ENCODE data around the gene SH3BP2. TPM values are rescaled to one million over a fixed set of nuclear protein-coding genes. Genes with fewer than 3 reads are reported as not detected.
A peak's percentile ranks its signal among the peaks of the same experiment; 100 is the strongest.

The SH3BP2 gene
- total RNA-seq, 1 donor from 2014 or later: 85.3 TPM

DNA sequence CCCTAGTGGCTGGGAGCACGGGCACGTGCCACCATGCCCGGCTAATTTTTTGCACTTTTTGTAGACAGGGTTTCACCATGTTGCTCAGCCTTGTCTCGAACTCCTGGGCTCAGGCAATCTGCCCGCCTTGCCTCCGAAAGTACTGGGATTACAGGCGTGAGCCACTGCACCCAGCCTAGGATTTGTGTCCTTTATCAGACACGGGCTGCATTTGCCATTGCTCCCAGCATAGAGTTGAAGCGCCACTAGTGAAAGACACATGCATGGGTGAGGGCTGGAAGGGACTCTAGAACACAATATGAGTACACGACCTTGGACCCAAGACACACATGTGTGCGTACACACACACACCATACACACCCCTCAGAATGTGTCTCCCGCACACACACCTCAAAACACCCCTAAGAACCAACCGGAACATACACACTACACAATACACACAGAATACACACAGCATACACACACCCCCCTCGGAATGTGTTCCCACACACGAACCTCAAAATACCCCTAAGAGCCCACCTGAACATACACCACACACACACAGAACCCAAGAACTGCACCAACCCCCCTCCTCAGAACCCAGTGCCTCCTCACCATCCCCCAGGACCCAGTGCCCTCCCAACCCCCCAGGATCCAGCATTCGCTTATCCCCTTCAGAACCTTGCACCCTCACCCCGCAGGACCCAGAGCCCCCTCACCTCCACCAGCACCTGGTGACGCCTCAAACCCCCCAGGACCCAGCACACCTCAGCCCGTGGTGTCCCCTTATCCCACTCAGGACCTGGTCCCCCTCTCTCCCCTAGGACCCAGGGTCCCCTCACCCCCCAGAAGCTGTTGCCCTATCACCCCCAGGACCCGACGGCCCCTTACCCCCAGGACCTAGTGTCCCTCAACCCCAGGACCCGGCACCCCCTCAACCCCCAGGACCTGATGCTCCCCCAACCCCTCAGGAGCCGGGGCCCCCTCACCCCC is 37.8 kb upstream of the SH3BP2 start:
- DNase-seq: no peak
- H3K27me3 Mint-ChIP-seq (ENCODE audit: unreplicated experiment): no peaks in the 10 kb centered on the region
- H3K27ac Mint-ChIP-seq (ENCODE audit: unreplicated experiment): peak overlapping the region; percentile 9

DNA sequence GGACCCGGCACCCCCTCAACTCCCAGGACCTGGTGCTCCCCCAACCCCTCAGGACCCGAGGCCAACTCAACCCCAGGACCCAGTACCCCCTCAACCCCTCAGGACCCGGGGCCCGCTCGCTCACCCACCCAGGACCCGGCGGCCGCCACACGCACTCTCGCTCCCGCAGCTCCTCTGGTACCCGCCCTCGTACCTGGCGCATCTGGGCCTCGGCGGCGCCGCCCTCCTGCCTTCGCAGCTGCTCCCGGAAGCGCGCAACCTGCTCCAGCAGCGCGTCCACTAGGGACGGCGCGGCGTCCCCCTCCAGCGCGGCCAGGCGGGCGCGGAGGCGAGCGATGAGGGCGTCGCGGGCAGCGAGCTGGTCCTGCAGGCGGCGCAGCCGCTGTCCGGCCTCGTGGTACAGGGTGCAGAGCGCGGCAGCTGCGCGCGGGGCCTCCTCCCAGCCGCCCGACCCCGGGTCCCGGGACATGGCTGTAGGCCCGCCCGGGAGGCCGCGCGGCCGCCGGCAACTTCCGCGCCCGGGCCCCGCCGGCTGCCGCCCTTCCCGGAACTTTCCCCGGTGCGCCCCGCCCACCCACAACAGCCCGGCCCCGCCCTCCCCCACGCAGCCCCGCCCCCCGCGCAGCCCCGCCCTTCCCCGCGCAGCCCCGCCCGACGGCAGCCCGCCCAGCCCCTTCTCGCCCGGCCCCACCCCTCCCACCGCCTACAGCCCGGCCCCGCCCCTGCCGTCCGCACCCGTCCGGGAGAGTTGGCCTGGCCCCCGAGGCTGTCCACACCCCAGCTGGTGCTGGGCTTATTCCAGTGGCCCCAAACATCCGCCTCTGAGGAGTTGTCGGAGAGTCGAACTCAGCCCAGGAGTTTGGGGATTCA is 36.8 kb upstream of the SH3BP2 start, which contains the start of gene TNIP2:
TSS of gene TNIP2 (minus strand) at position 516 of the 870 bp plus-strand sequence. CDS start at position 469, 47 bp downstream.
- H3K4me3 Mint-ChIP-seq (ENCODE audit: unreplicated experiment): peak within 1 kb of the TSS; percentile 79

More for the DNA sequence above, 37.8 kb upstream of the SH3BP2 start:
- no peaks in the 10 kb centered on the region for H3K36me3 Mint-ChIP-seq (ENCODE audit: unreplicated experiment)
- TF ChIP-seq, protein P1, sequence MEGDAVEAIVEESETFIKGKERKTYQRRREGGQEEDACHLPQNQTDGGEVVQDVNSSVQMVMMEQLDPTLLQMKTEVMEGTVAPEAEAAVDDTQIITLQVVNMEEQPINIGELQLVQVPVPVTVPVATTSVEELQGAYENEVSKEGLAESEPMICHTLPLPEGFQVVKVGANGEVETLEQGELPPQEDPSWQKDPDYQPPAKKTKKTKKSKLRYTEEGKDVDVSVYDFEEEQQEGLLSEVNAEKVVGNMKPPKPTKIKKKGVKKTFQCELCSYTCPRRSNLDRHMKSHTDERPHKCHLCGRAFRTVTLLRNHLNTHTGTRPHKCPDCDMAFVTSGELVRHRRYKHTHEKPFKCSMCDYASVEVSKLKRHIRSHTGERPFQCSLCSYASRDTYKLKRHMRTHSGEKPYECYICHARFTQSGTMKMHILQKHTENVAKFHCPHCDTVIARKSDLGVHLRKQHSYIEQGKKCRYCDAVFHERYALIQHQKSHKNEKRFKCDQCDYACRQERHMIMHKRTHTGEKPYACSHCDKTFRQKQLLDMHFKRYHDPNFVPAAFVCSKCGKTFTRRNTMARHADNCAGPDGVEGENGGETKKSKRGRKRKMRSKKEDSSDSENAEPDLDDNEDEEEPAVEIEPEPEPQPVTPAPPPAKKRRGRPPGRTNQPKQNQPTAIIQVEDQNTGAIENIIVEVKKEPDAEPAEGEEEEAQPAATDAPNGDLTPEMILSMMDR (IDR thresholded peaks at IDR 0.05; ENCODE audit: partially characterized antibody, unreplicated experiment): no peak
- peaks cover 7% of the 10 kb centered on the region for H3K4me1 Mint-ChIP-seq (ENCODE audit: low read depth, unreplicated experiment)
- H3K9me3 Mint-ChIP-seq (ENCODE audit: unreplicated experiment): no peaks in the 10 kb centered on the region
- H3K4me3 Mint-ChIP-seq (ENCODE audit: unreplicated experiment): peak overlapping the region; percentile 79

DNA sequence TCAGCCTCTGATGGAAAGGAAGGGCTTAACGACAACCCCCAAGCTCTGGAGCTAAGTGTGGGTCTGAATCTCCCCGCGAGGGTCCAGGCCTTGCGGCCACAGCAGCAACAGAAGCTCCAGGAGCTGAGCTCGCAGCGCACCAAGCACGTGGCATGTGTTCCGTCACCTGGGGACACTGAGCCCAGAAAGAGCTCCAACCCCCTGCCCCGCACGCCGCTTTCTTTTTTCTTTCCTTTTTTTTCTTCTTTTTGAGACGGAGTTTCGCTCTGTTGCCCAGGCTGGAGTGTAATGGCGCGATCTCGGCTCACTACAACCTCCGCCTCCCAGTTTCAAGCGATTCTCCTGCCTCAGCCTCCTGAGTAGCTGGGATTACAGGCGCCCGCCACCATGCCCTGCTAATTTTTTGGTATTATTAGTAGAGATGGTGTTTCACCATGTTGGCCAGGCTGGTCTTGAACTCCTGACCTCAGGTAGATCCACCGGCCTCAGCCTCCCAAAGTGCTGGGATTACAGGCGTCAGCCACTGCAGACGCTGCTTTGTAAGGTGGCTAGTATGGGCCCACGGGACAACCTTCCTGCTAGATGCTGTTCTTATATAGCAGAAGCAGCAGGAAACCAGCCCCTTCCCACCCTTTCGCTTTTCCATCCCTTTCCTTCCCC is 36.1 kb upstream of the SH3BP2 start:
- Mint-ChIP-seq H3K27ac (ENCODE audit: unreplicated experiment) (peak overlapping the region; percentile 68), H3K4me3 (ENCODE audit: unreplicated experiment) (peak overlapping the region; percentile 59), H3K36me3 (ENCODE audit: unreplicated experiment) (no peaks in the 10 kb centered on the region), H3K27me3 (ENCODE audit: unreplicated experiment) (no peaks in the 10 kb centered on the region), H3K9me3 (ENCODE audit: unreplicated experiment) (no peaks in the 10 kb centered on the region), H3K4me1 (ENCODE audit: low read depth, unreplicated experiment) (peaks cover 7% of the 10 kb centered on the region)
- no peak for DNase-seq
- TF ChIP-seq, protein P1 (IDR thresholded peaks at IDR 0.05; ENCODE audit: partially characterized antibody, unreplicated experiment): no peak

More for the DNA sequence above, 36.8 kb upstream of the SH3BP2 start, which contains the start of gene TNIP2:
- TF ChIP-seq, protein P1 (IDR thresholded peaks at IDR 0.05; ENCODE audit: partially characterized antibody, unreplicated experiment): no peak
- Mint-ChIP-seq H3K27ac (ENCODE audit: unreplicated experiment) (peak within 1 kb of the TSS; percentile 68), H3K9me3 (ENCODE audit: unreplicated experiment) (no peaks in the 10 kb centered on the region), H3K4me1 (ENCODE audit: low read depth, unreplicated experiment) (peaks cover 7% of the 10 kb centered on the region), H3K27me3 (ENCODE audit: unreplicated experiment) (no peaks in the 10 kb centered on the region), H3K36me3 (ENCODE audit: unreplicated experiment) (no peaks in the 10 kb centered on the region)
- peak; percentile 80 for DNase-seq

DNA sequence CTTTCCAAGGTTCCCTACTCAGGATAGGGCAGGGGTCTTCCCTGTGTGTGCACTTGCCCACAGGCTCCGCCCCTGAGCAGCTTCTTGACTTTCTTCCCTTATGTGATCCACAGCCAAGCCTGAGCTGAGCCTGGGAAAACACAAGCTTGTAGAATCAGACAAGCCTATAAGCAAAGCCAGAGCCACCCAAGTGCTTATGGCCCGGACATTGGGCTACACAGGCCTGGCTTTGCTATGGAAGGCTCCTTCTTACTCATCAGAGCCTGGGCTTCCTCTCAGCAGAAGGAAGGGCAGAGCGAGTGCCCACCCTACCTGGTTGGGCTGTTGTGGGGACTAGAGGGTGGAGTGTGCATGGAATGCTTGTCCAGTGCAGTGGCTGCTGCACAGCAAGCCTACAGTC is 35.5 kb upstream of the SH3BP2 start:
- Mint-ChIP-seq H3K4me1 (ENCODE audit: low read depth, unreplicated experiment) (peaks cover 7% of the 10 kb centered on the region), H3K27ac (ENCODE audit: unreplicated experiment) (peak overlapping the region; percentile 68), H3K27me3 (ENCODE audit: unreplicated experiment) (no peaks in the 10 kb centered on the region), H3K36me3 (ENCODE audit: unreplicated experiment) (no peaks in the 10 kb centered on the region), H3K4me3 (ENCODE audit: unreplicated experiment) (peak overlapping the region; percentile 46), H3K9me3 (ENCODE audit: unreplicated experiment) (peaks cover 2% of the 10 kb centered on the region)
- TF ChIP-seq, protein P1 (IDR thresholded peaks at IDR 0.05; ENCODE audit: partially characterized antibody, unreplicated experiment): no peak
- DNase-seq: no peak
